GM18505 (cell line): ENCODE results near the gene CCDC12.

Experiments used
- ATAC-seq: cut with Tn5 transposase; IDR thresholded peaks from one replicate; pipeline ENCODE4 v1.9.1; 2021; ENCODE audit not compliant: unreplicated experiment
- POLR2A ChIP-seq: IDR thresholded peaks from 4 replicates; pipeline ENCODE4 v1.6.1; 2011; ENCODE audit warnings: borderline replicate concordance; ENCODE audit not compliant: insufficient read depth, insufficient read length; ENCODE audit errors: extremely low read depth

CCDC12 gene

GRCh38 chr3:46874430-46874829, 102.1 kb downstream of the CCDC12 start:
- no peak for ATAC-seq

GRCh38 chr3:46873521-46873920, 103.0 kb downstream of the CCDC12 start:
- no peak for ATAC-seq
- TF ChIP-seq POLR2A, result no peak

More at GRCh38 chr3:46874430-46874829, 102.1 kb downstream of the CCDC12 start:
- no peak for TF ChIP-seq POLR2A
